CD14-positive monocyte (primary cell): Measurements from ENCODE around the gene SIGLEC1. TPM values are rescaled to one million over a fixed set of nuclear protein-coding genes. Genes with fewer than 3 reads are reported as not detected.

ENCODE experiments used
- DNase-seq, 3 donors: peaks; one replicate each; pipeline ENCODE4 v3.0.0-alpha.2; 2011 to 2022
- H2AFZ ChIP-seq: 2 replicates; pipeline ENCODE4 v1.6.0; 2012; ENCODE audit warnings: mild to moderate bottlenecking, low read depth, low read length, inconsistent platforms; ENCODE audit not compliant: insufficient read depth, poor library complexity, severe bottlenecking
- H3K27ac ChIP-seq, 2 donors: 1 replicate in 1 of 2; 2 replicates in 1 of 2; pipeline ENCODE4 v1.5.1; 2012 to 2013; ENCODE audit warnings: low read length in 2 of 2, control low read depth in 1 of 2, inconsistent platforms in 1 of 2, low read depth in 1 of 2, mild to moderate bottlenecking in 1 of 2
- H3K27me3 ChIP-seq, 2 donors: one replicate each; pipeline versions ENCODE4 v1.6.0 to v1.6.1; 2011 to 2013; ENCODE audit warnings: low read length in 2 of 2; ENCODE audit not compliant: control insufficient read depth in 2 of 2, insufficient read depth in 2 of 2
- H3K36me3 ChIP-seq, 2 donors: replicated peaks in 1 of 2; 1 replicate in 1 of 2; 2 replicates in 1 of 2; pipeline versions ENCODE4 v1.5.1 to v1.6.1; 2012 to 2013; ENCODE audit warnings: low read length in 2 of 2, control low read depth in 1 of 2, inconsistent platforms in 1 of 2, mild to moderate bottlenecking in 1 of 2; ENCODE audit not compliant: insufficient read depth in 2 of 2, control insufficient read depth in 1 of 2
- H3K4me1 ChIP-seq, 2 donors: 1 replicate in 1 of 2; 2 replicates in 1 of 2; pipeline versions ENCODE4 v1.5.1 to v1.6.1; 2012 to 2013; ENCODE audit warnings: low read length in 2 of 2, control low read depth in 1 of 2, inconsistent platforms in 1 of 2, mild to moderate bottlenecking in 1 of 2, moderate library complexity in 1 of 2; ENCODE audit not compliant: insufficient read depth in 2 of 2, control insufficient read depth in 1 of 2
- H3K4me2 ChIP-seq: replicated peaks from 2 replicates; pipeline ENCODE3; 2012; ENCODE audit warnings: low read length, moderate library complexity, mild to moderate bottlenecking; ENCODE audit not compliant: poor library complexity, severe bottlenecking; ENCODE audit errors: extremely low read depth
- H3K4me3 ChIP-seq, 3 experiments: fragments of 200-600 bp in 1 of 3; sonication (generic) in 1 of 3; replicated peaks in 1 of 3; 1 replicate in 2 of 3; 2 replicates in 1 of 3; pipeline ENCODE4 v1.5.1; 2011 to 2013; ENCODE audit warnings: low read length in 3 of 3, mild to moderate bottlenecking in 3 of 3, control low read depth in 2 of 3, low read depth in 2 of 3, inconsistent platforms in 1 of 3, moderate library complexity in 1 of 3
- H3K79me2 ChIP-seq: 2 replicates; pipeline ENCODE4 v1.6.0; 2012; ENCODE audit warnings: mild to moderate bottlenecking, control low read depth, inconsistent platforms, low read length, moderate library complexity; ENCODE audit not compliant: insufficient read depth
- H3K9ac ChIP-seq: 2 replicates; pipeline ENCODE4 v1.6.0; 2017; ENCODE audit warnings: low read length, mild to moderate bottlenecking; ENCODE audit not compliant: insufficient read depth, poor library complexity, severe bottlenecking
- H3K9me3 ChIP-seq, 2 donors: replicated peaks in 1 of 2; 1 replicate in 1 of 2; 2 replicates in 1 of 2; pipeline versions ENCODE4 v1.5.1 to v1.6.1; 2012 to 2013; ENCODE audit warnings: low read length in 2 of 2, control low read depth in 1 of 2; ENCODE audit not compliant: control insufficient read depth in 1 of 2, insufficient read depth in 1 of 2
- H4K20me1 ChIP-seq: 2 replicates; pipeline ENCODE4 v1.6.0; 2012; ENCODE audit warnings: mild to moderate bottlenecking, low read length, control low read depth, moderate library complexity; ENCODE audit not compliant: insufficient read depth
- H3K27ac Mint-ChIP-seq, 7 donors: one replicate each; pipeline ENCODE4 v1.8.0; 2020; ENCODE audit warnings: mild to moderate bottlenecking in 7 of 7, mixed read lengths in 7 of 7, moderate library complexity in 6 of 7, inconsistent platforms in 2 of 7
- H3K27me3 Mint-ChIP-seq, 3 donors: one replicate each; pipeline ENCODE4 v1.8.0; 2021 to 2022; ENCODE audit warnings: low read depth in 3 of 3, mild to moderate bottlenecking in 3 of 3, mixed read lengths in 3 of 3, moderate library complexity in 3 of 3, inconsistent platforms in 1 of 3
- H3K36me3 Mint-ChIP-seq, 2 donors: one replicate each; pipeline ENCODE4 v1.8.0; 2020; ENCODE audit warnings: mixed read lengths in 2 of 2, inconsistent platforms in 1 of 2, mild to moderate bottlenecking in 1 of 2
- H3K4me1 Mint-ChIP-seq: one replicate; pipeline ENCODE4 v1.8.0; 2020; ENCODE audit warnings: mild to moderate bottlenecking, mixed read lengths
- H3K4me3 Mint-ChIP-seq, 2 donors: one replicate each; pipeline ENCODE4 v1.8.0; 2020; ENCODE audit warnings: mild to moderate bottlenecking in 2 of 2, mixed read lengths in 2 of 2, moderate library complexity in 1 of 2
- H3K9me3 Mint-ChIP-seq, 7 donors: one replicate each; pipeline ENCODE4 v1.8.0; 2020 to 2022; ENCODE audit warnings: mixed read lengths in 7 of 7, mild to moderate bottlenecking in 6 of 7, moderate library complexity in 6 of 7, inconsistent platforms in 2 of 7
- WGBS: methylation state at CpG from one replicate; pipeline ENCODE4 v1.1.5; 2013; ENCODE audit warnings: missing lambda C conversion rate; ENCODE audit not compliant: insufficient coverage; 5-methylcytosine and 5-hydroxymethylcytosine counted together
- intact Hi-C, 2 donors: fragments of 100-400 bp; cut with micrococcal nuclease; formaldehyde crosslinking; loops; one replicate each; pipeline versions ENCODE4 v1.15.0 to v1.15.1; 2023
- polyA plus RNA-seq, 3 donors: library from polyadenylated mRNA; depleted of rRNA in 1 of 3; unstranded in 2 of 3; stranded (reverse) in 1 of 3; fragments of 300-500 nt in 2 of 3; fragments of >200 nt in 1 of 3; fragmentation: Illumina TruSeq in 2 of 3; gene quantifications; 1 replicate in 2 of 3; 2 replicates in 1 of 3; pipeline ENCODE4 v1.2.3, GENCODE V29; 2012 to 2021
- TF ChIP-seq, protein P1 (sequence below): fragments of 200-600 bp; IDR thresholded peaks from one replicate; pipeline ENCODE4 v1.8.0; 2022; ENCODE audit warnings: antibody characterized with exemption, mild to moderate bottlenecking

The SIGLEC1 gene
- polyA plus RNA-seq, 3 donors, result 1.6 to 23.5 (median 2.5) TPM

DNA sequence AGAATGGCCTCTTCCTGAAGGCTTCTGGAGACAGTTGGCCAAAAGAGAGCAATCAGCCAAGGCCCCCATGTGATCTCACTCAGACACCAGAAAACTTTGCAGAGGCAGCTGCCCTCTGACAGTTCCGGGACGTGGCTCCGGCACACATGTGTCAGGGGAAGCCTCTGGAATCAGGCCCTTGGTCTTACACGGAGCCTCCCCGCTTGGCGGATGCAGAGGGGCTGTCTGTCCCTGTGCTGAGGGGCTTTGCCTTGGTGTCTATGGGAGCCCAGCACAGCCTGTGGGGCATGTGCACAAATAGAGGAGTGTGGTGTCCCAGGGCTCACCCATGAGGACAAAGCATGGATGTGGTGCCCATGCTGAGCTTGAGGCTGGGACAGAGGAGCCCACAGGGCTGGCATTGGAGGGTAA is 13.8 kb downstream of the SIGLEC1 start:
- 84% methylated on average over 6 of the region's 6 CpGs for WGBS
- Mint-ChIP-seq H3K36me3 (peaks cover 1 to 4% of the 10 kb centered on the region in 2 donors), H3K4me1 (no peaks in the 10 kb centered on the region), H3K9me3 (peaks cover 3 to 12% (median 5%) of the 10 kb centered on the region in 7 donors), H3K27me3 (peaks cover 1 to 7% (median 1%) of the 10 kb centered on the region in 3 donors), H3K27ac (no peak overlapping the region), H3K4me3 (no peak overlapping the region)
- Histone ChIP-seq H3K9me3 (peaks cover 4 to 8% of the 10 kb centered on the region in 2 donors), H3K4me1 (no peaks in the 10 kb centered on the region), H4K20me1 (no peaks in the 10 kb centered on the region), H3K79me2 (no peaks in the 10 kb centered on the region), H2AFZ (no peak overlapping the region), H3K4me2 (no peak overlapping the region), H3K27ac (no peak overlapping the region), H3K9ac (no peak overlapping the region), H3K36me3 (peaks cover 0 to 17% of the 10 kb centered on the region in 2 donors), H3K4me3 (no peak overlapping the region), H3K27me3 (no peaks in the 10 kb centered on the region)
- TF ChIP-seq, protein P1, sequence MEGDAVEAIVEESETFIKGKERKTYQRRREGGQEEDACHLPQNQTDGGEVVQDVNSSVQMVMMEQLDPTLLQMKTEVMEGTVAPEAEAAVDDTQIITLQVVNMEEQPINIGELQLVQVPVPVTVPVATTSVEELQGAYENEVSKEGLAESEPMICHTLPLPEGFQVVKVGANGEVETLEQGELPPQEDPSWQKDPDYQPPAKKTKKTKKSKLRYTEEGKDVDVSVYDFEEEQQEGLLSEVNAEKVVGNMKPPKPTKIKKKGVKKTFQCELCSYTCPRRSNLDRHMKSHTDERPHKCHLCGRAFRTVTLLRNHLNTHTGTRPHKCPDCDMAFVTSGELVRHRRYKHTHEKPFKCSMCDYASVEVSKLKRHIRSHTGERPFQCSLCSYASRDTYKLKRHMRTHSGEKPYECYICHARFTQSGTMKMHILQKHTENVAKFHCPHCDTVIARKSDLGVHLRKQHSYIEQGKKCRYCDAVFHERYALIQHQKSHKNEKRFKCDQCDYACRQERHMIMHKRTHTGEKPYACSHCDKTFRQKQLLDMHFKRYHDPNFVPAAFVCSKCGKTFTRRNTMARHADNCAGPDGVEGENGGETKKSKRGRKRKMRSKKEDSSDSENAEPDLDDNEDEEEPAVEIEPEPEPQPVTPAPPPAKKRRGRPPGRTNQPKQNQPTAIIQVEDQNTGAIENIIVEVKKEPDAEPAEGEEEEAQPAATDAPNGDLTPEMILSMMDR, result no peak
- intact Hi-C loops, result no loop called here
- DNase-seq, result no peak

DNA sequence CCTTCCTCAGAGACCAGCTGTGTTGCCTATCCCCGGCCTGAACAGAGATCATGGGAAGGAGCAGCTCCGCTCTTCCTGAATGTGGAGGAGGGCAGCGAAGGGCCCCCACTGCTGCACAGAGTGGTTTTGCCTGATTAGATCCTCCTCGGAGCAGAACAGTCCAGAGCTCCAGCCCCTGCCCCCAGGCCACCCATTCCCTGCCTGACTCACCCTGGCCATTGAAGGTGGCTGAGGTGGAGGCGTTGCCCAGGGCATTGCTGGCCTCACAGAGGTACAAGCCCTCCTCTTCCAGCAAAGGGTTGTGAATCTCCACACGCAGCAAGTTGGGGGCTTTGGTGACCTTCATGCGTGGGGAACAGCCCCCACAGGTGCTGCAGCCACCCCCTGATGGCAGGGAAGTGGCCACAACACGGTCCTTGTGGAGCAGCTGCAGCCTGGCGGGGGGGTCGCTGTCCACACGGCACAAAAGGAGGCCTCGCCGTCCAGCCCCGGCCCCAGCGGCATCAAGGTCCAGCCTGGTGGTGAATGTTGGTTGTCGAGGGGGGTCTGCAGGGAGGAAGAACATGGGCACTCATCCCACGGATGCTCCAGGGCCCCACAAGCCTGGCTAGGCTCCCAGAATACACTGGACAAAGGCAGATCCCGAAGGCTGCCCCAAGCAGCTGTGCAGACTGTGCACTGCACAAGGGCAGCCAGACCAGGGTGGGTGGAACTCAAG is 14.7 kb downstream of the SIGLEC1 start:
- no peak for DNase-seq
- H3K4me1 Mint-ChIP-seq, result no peaks in the 10 kb centered on the region
- peaks cover 0 to 12% of the 10 kb centered on the region in 2 donors for H3K36me3 ChIP-seq
- H4K20me1 ChIP-seq, result no peaks in the 10 kb centered on the region
- H3K4me3 ChIP-seq, result no peak overlapping the region
- no peaks in the 10 kb centered on the region for H3K4me1 ChIP-seq
- no peak overlapping the region for H3K27ac ChIP-seq
- H3K27me3 ChIP-seq, result no peaks in the 10 kb centered on the region
- intact Hi-C loops, result no loop called here
- no peak overlapping the region for H3K4me3 Mint-ChIP-seq
- peaks cover 3 to 12% (median 5%) of the 10 kb centered on the region in 7 donors for H3K9me3 Mint-ChIP-seq
- peaks cover 0 to 4% of the 10 kb centered on the region in 2 donors for H3K36me3 Mint-ChIP-seq
- H3K27ac Mint-ChIP-seq, result no peak overlapping the region
- H3K4me2 ChIP-seq, result no peak overlapping the region
- peaks cover 1 to 7% (median 3%) of the 10 kb centered on the region in 3 donors for H3K27me3 Mint-ChIP-seq
- WGBS, result 93% methylated on average over 17 of the region's 18 CpGs
- H3K9me3 ChIP-seq, result peaks cover 4 to 8% of the 10 kb centered on the region in 2 donors
- H2AFZ ChIP-seq, result no peak overlapping the region
- no peak overlapping the region for H3K9ac ChIP-seq
- TF ChIP-seq, protein P1, result no peak
- H3K79me2 ChIP-seq, result no peaks in the 10 kb centered on the region
